ENCODE measurements around the gene GRN.

GRN gene

GRCh38 chr17:44334315-44334714 is 10.8 kb upstream of the GRN start:
- TF ChIP-seq FOXP2 (optimal IDR thresholded peaks at IDR 0.05; ENCODE audit: borderline replicate concordance, extremely low read depth, extremely low read length, insufficient read depth) (no peak), TAF1 (IDR thresholded peaks at IDR 0.05; ENCODE audit: borderline replicate concordance, insufficient read depth, low read length) (no peak), SIN3A (IDR thresholded peaks at IDR 0.05; ENCODE audit: borderline replicate concordance, insufficient read depth, low read length) (no peak), POLR2AphosphoS5 (IDR thresholded peaks at IDR 0.05; ENCODE audit: low read depth, low read length) (no peak)
- TF ChIP-seq, protein P1, sequence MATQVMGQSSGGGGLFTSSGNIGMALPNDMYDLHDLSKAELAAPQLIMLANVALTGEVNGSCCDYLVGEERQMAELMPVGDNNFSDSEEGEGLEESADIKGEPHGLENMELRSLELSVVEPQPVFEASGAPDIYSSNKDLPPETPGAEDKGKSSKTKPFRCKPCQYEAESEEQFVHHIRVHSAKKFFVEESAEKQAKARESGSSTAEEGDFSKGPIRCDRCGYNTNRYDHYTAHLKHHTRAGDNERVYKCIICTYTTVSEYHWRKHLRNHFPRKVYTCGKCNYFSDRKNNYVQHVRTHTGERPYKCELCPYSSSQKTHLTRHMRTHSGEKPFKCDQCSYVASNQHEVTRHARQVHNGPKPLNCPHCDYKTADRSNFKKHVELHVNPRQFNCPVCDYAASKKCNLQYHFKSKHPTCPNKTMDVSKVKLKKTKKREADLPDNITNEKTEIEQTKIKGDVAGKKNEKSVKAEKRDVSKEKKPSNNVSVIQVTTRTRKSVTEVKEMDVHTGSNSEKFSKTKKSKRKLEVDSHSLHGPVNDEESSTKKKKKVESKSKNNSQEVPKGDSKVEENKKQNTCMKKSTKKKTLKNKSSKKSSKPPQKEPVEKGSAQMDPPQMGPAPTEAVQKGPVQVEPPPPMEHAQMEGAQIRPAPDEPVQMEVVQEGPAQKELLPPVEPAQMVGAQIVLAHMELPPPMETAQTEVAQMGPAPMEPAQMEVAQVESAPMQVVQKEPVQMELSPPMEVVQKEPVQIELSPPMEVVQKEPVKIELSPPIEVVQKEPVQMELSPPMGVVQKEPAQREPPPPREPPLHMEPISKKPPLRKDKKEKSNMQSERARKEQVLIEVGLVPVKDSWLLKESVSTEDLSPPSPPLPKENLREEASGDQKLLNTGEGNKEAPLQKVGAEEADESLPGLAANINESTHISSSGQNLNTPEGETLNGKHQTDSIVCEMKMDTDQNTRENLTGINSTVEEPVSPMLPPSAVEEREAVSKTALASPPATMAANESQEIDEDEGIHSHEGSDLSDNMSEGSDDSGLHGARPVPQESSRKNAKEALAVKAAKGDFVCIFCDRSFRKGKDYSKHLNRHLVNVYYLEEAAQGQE (IDR thresholded peaks at IDR 0.05; ENCODE audit: insufficient read depth in 1 of 2, low read depth in 2 of 2, low read length in 2 of 2): no peak

GRCh38 chr17:44334727-44335126 is 10.4 kb upstream of the GRN start:
- TF ChIP-seq FOXP2 (optimal IDR thresholded peaks at IDR 0.05; ENCODE audit: borderline replicate concordance, extremely low read depth, extremely low read length, insufficient read depth) (no peak), POLR2AphosphoS5 (IDR thresholded peaks at IDR 0.05; ENCODE audit: low read depth, low read length) (no peak), TAF1 (IDR thresholded peaks at IDR 0.05; ENCODE audit: borderline replicate concordance, insufficient read depth, low read length) (no peak)

- TF ChIP-seq, protein P1 (IDR thresholded peaks at IDR 0.05; ENCODE audit: insufficient read depth in 1 of 2, low read depth in 2 of 2, low read length in 2 of 2): no peak
- TF ChIP-seq POLR2AphosphoS5 (IDR thresholded peaks at IDR 0.05; ENCODE audit: low read depth, low read length) (no peak), TAF1 (IDR thresholded peaks at IDR 0.05; ENCODE audit: borderline replicate concordance, insufficient read depth, low read length) (no peak), SIN3A (IDR thresholded peaks at IDR 0.05; ENCODE audit: borderline replicate concordance, insufficient read depth, low read length) (no peak), FOXP2 (optimal IDR thresholded peaks at IDR 0.05; ENCODE audit: borderline replicate concordance, extremely low read depth, extremely low read length, insufficient read depth) (no peak)
Observed at GRCh38 chr17:44335564-44335963, 9.5 kb upstream of the GRN start.

DNA sequence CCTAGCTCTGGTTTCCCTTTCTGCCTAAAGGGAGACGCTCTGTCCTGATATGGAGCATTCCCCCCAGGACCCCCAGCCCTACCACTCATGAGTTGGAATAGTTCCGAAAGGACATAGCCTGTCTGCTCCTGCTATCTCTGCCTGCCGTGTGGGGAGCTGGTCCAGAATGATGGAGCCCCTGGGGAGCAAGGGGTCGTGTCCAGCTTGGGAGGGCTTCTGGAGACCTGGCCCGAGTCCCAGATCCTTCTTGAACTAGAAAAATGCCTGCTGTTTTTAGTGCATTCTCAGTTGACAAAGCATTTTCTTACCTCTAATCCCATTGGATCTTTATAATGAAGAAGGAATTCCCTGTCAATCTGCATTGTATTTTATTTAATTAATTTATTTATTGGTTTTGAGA is 9.1 kb upstream of the GRN start:
- no peak for TF ChIP-seq TAF1 (IDR thresholded peaks at IDR 0.05; ENCODE audit: borderline replicate concordance, insufficient read depth, low read length)
- no peak for TF ChIP-seq FOXP2 (optimal IDR thresholded peaks at IDR 0.05; ENCODE audit: borderline replicate concordance, extremely low read depth, extremely low read length, insufficient read depth)
- TF ChIP-seq POLR2AphosphoS5 (IDR thresholded peaks at IDR 0.05; ENCODE audit: low read depth, low read length): no peak
- TF ChIP-seq, protein P1 (IDR thresholded peaks at IDR 0.05; ENCODE audit: insufficient read depth in 1 of 2, low read depth in 2 of 2, low read length in 2 of 2): no peak
- TF ChIP-seq SIN3A (IDR thresholded peaks at IDR 0.05; ENCODE audit: borderline replicate concordance, insufficient read depth, low read length): no peak

DNA sequence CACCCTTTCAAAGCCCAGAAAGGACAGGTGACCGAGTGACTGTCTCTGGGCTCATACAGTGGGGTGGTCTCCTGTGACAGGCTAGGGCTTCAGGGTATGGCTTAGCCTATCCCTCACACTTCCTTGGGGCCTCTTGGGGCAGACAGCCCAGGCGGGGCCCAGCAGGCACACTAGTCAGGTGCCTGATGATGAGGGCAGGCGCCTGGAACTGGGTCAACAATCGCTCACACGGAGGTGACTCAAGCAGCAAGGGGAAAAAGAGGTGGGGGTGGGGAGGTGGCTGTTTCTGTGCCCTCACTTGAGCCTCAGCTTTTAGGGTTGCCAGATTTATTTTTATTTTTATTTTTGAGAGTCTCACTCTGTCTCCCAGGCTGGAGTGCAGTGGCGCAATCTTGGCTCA is 6.4 kb upstream of the GRN start:
- TF ChIP-seq FOXP2 (optimal IDR thresholded peaks at IDR 0.05; ENCODE audit: borderline replicate concordance, extremely low read depth, extremely low read length, insufficient read depth) (no peak), TAF1 (IDR thresholded peaks at IDR 0.05; ENCODE audit: borderline replicate concordance, insufficient read depth, low read length) (no peak), POLR2AphosphoS5 (IDR thresholded peaks at IDR 0.05; ENCODE audit: low read depth, low read length) (no peak), SIN3A (IDR thresholded peaks at IDR 0.05; ENCODE audit: borderline replicate concordance, insufficient read depth, low read length) (no peak)
- TF ChIP-seq, protein P1 (IDR thresholded peaks at IDR 0.05; ENCODE audit: insufficient read depth in 1 of 2, low read depth in 2 of 2, low read length in 2 of 2): no peak

Data from PFSK-1 (cell line).